M059J (cell line): ENCODE data around the gene ADAMTS14. TPM values are rescaled to one million over a fixed set of nuclear protein-coding genes. Genes with fewer than 3 reads are reported as not detected.

Source experiments
- total RNA-seq: library from RNA; depleted of rRNA; stranded (reverse); fragments of >200 nt; shearing (Covaris generic); gene quantifications from 2 replicates; pipeline ENCODE4 v1.2.3, GENCODE V29; 2014; rRNA removed

ADAMTS14 gene
- total RNA-seq, 1 experiment from 2014 or later: 1.2 TPM

Other genes starting within 250 kb of the ADAMTS14 start
- gene NODAL, start 230.8 kb upstream of the ADAMTS14 start, total RNA-seq: not detected in 2 replicates
- gene PALD1, start 193.7 kb upstream of the ADAMTS14 start, total RNA-seq: 0.20 TPM in 1 of 2 replicates, not detected in the other
- not detected in 2 replicates for gene PRF1, start 69.8 kb upstream of the ADAMTS14 start, total RNA-seq
- not detected in 2 replicates for gene TBATA, start 112.9 kb downstream of the ADAMTS14 start, total RNA-seq
- 25.8 and 26.5 TPM in 2 replicates for gene SGPL1, start 143.4 kb downstream of the ADAMTS14 start, total RNA-seq
- gene PCBD1, start 216.1 kb downstream of the ADAMTS14 start, total RNA-seq: 34.3 and 36.3 TPM in 2 replicates